ENCODE measurements around the gene SPRED3. TPM values are rescaled to one million over a fixed set of nuclear protein-coding genes. Genes with fewer than 3 reads are reported as not detected.
"Not testable (repeated sequence)": the region's sequence is repeated elsewhere in the genome, so short reads cannot be mapped to it uniquely, and the experiment has no call there.

The SPRED3 gene, protein sequence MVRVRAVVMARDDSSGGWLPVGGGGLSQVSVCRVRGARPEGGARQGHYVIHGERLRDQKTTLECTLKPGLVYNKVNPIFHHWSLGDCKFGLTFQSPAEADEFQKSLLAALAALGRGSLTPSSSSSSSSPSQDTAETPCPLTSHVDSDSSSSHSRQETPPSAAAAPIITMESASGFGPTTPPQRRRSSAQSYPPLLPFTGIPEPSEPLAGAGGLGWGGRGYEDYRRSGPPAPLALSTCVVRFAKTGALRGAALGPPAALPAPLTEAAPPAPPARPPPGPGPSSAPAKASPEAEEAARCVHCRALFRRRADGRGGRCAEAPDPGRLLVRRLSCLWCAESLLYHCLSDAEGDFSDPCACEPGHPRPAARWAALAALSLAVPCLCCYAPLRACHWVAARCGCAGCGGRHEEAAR
- under 1 TPM; 0.46 to 0.83 (median 0.59) TPM for total RNA-seq

DNA sequence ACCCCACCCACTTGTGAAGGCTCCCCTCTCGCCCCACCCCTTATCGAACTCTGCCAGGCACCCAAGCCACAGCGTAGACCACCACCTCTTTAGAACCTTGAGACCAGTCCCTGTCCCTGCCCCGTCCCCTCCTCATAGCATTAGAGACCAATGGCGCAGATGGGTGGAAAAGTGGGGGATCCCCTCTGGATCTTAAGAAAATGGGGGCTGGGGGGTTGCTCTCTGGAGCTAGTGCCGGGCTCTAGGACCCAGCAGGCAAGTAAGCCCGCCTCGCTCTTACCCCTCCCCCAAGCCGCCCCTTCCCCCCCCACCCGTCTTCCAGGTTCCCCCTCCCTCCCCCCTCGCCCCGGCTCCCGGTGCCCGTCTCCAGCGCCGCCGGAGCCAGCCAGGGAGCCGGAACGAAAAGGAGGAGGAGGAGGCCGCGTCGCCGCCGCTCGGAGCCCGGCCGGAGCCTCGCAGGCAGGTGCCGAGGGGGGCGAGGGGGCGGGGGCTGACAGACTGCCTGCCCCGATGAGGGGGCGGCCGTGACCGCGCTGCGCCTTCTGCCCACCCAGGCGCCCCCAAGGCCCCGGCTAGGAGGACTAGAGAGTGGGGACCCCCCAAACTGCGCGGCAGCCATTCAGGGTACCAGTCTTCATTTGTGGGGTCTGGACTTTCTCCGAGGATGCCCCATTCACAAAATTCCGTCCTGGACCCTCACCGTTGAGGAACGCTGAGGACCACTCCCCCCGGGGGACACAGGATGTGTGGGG lies at the start of gene SPRED3:
Gene SPRED3, plus strand, starts transcription at position 349 of the 752 bp plus-strand sequence. CDS start 1,606 bp downstream, outside the sequence.
- intact Hi-C loops (cut with DNase I): no loop called here
- peaks cover 10 to 30% (median 29%) of the 10 kb centered on the region in 4 donors for H3K36me3 ChIP-seq
- TF ChIP-seq EP300 (IDR thresholded peaks at IDR 0.05) (no peak), POLR2AphosphoS5 (IDR thresholded peaks at IDR 0.05) (no peak), POLR2A (IDR thresholded peaks at IDR 0.05; ENCODE audit: low read depth) (no peak)
- peaks cover 33 to 47% (median 43%) of the 10 kb centered on the region in 4 donors for H3K4me1 ChIP-seq
- no peak for DNase-seq (ENCODE audit: extremely low spot score)
- H3K4me3 ChIP-seq: peak within 1 kb of the TSS; percentile 49 to 72 (median 58)
- H3K27ac ChIP-seq (replicated peaks in 1 of 4): peak within 1 kb of the TSS; percentile 40 to 75 (median 72)
- no peaks in the 10 kb centered on the region for H3K9me3 ChIP-seq
- peaks cover 0 to 56% (median 4%) of the 10 kb centered on the region in 4 donors for H3K27me3 ChIP-seq
- WGBS: under 1% methylated on average over 14 of the region's 46 CpGs

DNA sequence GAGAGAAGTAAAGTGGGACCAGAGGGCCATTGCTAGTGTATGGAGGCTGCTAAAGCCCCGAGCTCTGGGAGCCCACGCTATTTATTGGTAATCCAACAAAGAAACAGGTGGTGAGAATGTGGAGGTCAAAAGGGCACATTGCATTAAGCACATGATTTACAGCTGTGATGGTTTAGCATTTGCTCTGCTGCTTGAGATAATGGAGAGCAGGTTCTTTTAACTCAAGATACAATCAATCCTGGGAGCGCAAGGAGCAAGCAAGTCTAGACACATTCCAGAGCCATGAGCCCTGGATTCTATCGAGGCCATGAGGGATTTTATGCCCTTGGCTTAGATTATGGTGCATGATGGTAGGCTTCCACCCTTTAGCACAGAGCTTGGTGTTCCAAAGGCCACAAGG lies 49.5 kb upstream of the SPRED3 start:
- H3K4me3 ChIP-seq; H3K9me3 ChIP-seq; H3K27me3 ChIP-seq; H3K27ac ChIP-seq (replicated peaks in 1 of 4); DNase-seq (ENCODE audit: extremely low spot score): not testable (repeated sequence)
- Histone ChIP-seq H3K4me1 (peaks cover 5 to 21% (median 17%) of the 10 kb centered on the region in 4 donors), H3K36me3 (peaks cover 0 to 53% (median under 1%) of the 10 kb centered on the region in 4 donors)
- WGBS: 68% methylated on average over 4 of the region's 4 CpGs
- intact Hi-C loops (cut with DNase I): loop anchor here (10.0 kb wide), 1 partner anchor 434 kb away; the partner anchor contains the start of genes SIPA1L3 and WDR87

DNA sequence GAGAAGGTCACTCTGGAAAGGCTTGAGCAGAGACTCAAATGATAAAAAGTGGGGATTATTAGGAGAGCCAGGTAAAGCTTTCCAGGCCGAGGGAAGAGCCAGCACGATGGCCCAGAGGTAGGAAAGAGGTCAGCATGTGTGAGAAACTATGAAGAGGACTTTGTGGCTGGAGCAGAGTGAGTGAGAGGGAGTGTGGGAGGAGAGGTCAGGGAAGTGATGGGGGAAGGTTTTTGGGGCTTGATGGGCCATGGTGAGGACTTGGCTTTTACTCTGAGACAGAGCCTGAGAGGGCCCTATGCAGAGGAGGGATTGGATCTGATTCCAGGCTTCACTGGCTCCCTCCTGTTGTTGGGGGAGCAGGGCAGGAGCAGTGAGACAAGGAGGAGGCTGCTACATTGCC lies 47.6 kb upstream of the SPRED3 start:
- H3K4me1 ChIP-seq: peaks cover 5 to 16% (median 12%) of the 10 kb centered on the region in 4 donors
- no peak overlapping the region for H3K4me3 ChIP-seq
- no peak for DNase-seq (ENCODE audit: extremely low spot score)
- H3K9me3 ChIP-seq: no peaks in the 10 kb centered on the region
- 94% methylated on average over 2 of the region's 2 CpGs for WGBS
- TF ChIP-seq POLR2AphosphoS5 (IDR thresholded peaks at IDR 0.05): no peak
- TF ChIP-seq EP300 (IDR thresholded peaks at IDR 0.05): no peak
- TF ChIP-seq, protein P1, sequence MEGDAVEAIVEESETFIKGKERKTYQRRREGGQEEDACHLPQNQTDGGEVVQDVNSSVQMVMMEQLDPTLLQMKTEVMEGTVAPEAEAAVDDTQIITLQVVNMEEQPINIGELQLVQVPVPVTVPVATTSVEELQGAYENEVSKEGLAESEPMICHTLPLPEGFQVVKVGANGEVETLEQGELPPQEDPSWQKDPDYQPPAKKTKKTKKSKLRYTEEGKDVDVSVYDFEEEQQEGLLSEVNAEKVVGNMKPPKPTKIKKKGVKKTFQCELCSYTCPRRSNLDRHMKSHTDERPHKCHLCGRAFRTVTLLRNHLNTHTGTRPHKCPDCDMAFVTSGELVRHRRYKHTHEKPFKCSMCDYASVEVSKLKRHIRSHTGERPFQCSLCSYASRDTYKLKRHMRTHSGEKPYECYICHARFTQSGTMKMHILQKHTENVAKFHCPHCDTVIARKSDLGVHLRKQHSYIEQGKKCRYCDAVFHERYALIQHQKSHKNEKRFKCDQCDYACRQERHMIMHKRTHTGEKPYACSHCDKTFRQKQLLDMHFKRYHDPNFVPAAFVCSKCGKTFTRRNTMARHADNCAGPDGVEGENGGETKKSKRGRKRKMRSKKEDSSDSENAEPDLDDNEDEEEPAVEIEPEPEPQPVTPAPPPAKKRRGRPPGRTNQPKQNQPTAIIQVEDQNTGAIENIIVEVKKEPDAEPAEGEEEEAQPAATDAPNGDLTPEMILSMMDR (IDR thresholded peaks at IDR 0.05): no peak
- TF ChIP-seq POLR2A (IDR thresholded peaks at IDR 0.05; ENCODE audit: low read depth): no peak
- H3K27ac ChIP-seq (replicated peaks in 1 of 4): no peak overlapping the region
- no peaks in the 10 kb centered on the region for H3K27me3 ChIP-seq
- intact Hi-C loops (cut with DNase I): no loop called here
- H3K36me3 ChIP-seq: peaks cover 0 to 58% (median 4%) of the 10 kb centered on the region in 4 donors

DNA sequence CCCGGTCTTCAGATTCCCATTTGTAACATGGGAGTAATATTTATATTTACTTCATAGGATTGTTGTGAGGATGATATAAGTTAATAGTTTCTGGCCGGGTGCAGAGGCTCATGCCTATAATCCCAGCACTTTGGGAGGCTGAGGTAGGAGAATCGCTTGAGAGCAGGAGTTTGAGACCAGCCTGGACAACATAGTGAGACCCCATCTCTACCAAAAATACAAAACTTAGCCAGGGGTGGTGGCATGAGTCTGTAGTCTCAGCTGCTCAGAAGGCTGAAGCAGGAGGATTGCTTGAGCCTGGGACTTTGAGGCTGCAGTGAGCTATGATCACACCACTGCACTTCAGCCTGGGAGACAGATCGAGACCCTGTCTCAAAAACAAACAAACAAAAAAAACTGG lies 41.7 kb upstream of the SPRED3 start:
- DNase-seq (ENCODE audit: extremely low spot score): no peak
- 86% methylated on average over 4 of the region's 4 CpGs for WGBS
- H3K4me1 ChIP-seq: no peaks in the 10 kb centered on the region
- H3K36me3 ChIP-seq: peaks cover 0 to 26% (median 4%) of the 10 kb centered on the region in 4 donors
- intact Hi-C loops (cut with DNase I): no loop called here
- no peak overlapping the region for H3K27ac ChIP-seq (replicated peaks in 1 of 4)
- TF ChIP-seq, protein P1 (IDR thresholded peaks at IDR 0.05): no peak
- TF ChIP-seq POLR2AphosphoS5 (IDR thresholded peaks at IDR 0.05): no peak
- TF ChIP-seq EP300 (IDR thresholded peaks at IDR 0.05): no peak
- no peak for TF ChIP-seq POLR2A (IDR thresholded peaks at IDR 0.05; ENCODE audit: low read depth)
- H3K9me3 ChIP-seq: no peaks in the 10 kb centered on the region
- H3K4me3 ChIP-seq: no peak overlapping the region
- H3K27me3 ChIP-seq: peaks cover 0 to 1% (median 0%) of the 10 kb centered on the region in 4 donors

DNA sequence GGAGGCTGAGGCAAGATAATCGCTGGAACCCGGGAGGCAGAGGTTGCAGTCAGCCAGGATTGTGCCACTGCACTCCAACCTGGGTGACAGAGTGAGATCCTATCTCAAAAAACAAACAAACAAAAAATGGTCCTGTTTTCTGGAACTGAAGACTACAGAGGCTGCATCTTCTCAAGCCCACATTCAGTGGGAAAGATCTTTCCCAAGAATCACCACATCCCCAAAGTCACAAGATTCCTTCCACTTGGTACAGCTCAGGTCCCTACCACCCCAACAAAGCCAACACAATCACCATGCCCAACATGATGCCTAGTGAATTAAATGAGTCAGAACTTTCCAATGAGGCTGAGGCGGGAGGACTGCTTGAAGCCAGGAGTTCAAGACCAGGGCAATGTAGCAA lies 37.6 kb upstream of the SPRED3 start:
- no peak overlapping the region for H3K27ac ChIP-seq (replicated peaks in 1 of 4)
- no peaks in the 10 kb centered on the region for H3K4me1 ChIP-seq
- TF ChIP-seq POLR2A (IDR thresholded peaks at IDR 0.05; ENCODE audit: low read depth) (no peak), POLR2AphosphoS5 (IDR thresholded peaks at IDR 0.05) (no peak), EP300 (IDR thresholded peaks at IDR 0.05) (no peak)
- TF ChIP-seq, protein P1 (IDR thresholded peaks at IDR 0.05): no peak
- H3K27me3 ChIP-seq: peaks cover 0 to 22% (median 0%) of the 10 kb centered on the region in 4 donors
- 71% methylated on average over 3 of the region's 3 CpGs for WGBS
- no peak overlapping the region for H3K4me3 ChIP-seq
- no peaks in the 10 kb centered on the region for H3K9me3 ChIP-seq
- intact Hi-C loops (cut with DNase I): no loop called here
- H3K36me3 ChIP-seq: peaks cover 0 to 6% (median 0%) of the 10 kb centered on the region in 4 donors
- DNase-seq (ENCODE audit: extremely low spot score): no peak

Data from esophagus muscularis mucosa (tissue), 4 donors.